ENCODE measurements around the gene ST3GAL5. TPM values are rescaled to one million over a fixed set of nuclear protein-coding genes. Genes with fewer than 3 reads are reported as not detected.

Gene ST3GAL5
- total RNA-seq, 1 donor from 2014 or later = 12.9 TPM

DNA sequence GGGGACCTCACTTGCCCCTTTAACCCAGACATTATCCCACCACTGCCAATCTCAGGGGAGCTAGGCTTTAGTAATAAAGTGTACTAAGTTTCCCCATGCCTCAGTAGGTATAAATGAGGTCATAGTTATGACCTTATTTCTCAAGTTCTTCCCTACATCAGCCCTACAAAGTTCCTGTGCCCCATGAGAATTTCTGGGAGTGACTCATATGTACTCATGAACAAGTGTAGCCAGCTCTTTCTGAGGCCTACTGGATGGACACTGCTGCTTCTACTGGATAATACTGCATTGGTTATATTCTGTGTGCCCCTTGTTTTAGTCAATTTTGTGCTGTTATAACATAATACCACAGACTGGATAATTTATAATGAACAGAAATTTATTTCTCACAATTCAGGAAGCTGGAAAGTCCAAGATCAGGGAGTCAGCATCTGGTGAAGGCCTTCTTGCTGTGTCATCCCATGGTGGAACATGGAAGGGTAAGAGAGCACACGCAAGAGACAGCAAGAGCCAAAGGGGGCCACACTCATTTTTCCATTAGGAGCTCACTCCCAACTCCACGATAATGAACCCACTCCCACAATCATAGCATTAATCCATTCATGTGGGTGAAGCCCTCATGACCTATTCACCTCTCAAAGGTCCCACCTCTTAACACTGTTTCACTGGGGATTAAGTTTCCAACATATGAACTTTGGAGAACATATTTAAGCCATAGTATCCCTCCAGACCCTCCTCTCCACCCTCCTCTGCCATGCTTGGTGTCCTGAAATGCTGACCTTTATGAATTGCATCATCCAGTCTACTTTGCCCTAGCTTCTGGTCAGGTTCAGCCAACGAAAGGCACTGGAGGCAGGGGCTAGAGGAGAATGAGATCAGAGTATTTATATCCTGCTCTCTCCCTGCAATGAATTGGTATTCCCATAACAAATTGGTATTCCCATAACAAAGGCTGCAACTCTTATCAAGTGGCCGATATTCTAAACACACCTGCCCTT, 25.4 kb upstream of the ST3GAL5 start:
- Mint-ChIP-seq H3K36me3 (no peaks in the 10 kb centered on the region), H3K27ac (no peak overlapping the region), H3K4me3 (no peak overlapping the region), H3K4me1 (ENCODE audit: unreplicated experiment) (peaks cover 7% of the 10 kb centered on the region), H3K9me3 (no peaks in the 10 kb centered on the region), H3K27me3 (no peaks in the 10 kb centered on the region)
- DNase-seq (ENCODE audit: extremely low spot score, unreplicated experiment) = no peak
- TF ChIP-seq, protein P1, sequence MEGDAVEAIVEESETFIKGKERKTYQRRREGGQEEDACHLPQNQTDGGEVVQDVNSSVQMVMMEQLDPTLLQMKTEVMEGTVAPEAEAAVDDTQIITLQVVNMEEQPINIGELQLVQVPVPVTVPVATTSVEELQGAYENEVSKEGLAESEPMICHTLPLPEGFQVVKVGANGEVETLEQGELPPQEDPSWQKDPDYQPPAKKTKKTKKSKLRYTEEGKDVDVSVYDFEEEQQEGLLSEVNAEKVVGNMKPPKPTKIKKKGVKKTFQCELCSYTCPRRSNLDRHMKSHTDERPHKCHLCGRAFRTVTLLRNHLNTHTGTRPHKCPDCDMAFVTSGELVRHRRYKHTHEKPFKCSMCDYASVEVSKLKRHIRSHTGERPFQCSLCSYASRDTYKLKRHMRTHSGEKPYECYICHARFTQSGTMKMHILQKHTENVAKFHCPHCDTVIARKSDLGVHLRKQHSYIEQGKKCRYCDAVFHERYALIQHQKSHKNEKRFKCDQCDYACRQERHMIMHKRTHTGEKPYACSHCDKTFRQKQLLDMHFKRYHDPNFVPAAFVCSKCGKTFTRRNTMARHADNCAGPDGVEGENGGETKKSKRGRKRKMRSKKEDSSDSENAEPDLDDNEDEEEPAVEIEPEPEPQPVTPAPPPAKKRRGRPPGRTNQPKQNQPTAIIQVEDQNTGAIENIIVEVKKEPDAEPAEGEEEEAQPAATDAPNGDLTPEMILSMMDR (conservative IDR thresholded peaks at IDR 0.05) = no peak

DNA sequence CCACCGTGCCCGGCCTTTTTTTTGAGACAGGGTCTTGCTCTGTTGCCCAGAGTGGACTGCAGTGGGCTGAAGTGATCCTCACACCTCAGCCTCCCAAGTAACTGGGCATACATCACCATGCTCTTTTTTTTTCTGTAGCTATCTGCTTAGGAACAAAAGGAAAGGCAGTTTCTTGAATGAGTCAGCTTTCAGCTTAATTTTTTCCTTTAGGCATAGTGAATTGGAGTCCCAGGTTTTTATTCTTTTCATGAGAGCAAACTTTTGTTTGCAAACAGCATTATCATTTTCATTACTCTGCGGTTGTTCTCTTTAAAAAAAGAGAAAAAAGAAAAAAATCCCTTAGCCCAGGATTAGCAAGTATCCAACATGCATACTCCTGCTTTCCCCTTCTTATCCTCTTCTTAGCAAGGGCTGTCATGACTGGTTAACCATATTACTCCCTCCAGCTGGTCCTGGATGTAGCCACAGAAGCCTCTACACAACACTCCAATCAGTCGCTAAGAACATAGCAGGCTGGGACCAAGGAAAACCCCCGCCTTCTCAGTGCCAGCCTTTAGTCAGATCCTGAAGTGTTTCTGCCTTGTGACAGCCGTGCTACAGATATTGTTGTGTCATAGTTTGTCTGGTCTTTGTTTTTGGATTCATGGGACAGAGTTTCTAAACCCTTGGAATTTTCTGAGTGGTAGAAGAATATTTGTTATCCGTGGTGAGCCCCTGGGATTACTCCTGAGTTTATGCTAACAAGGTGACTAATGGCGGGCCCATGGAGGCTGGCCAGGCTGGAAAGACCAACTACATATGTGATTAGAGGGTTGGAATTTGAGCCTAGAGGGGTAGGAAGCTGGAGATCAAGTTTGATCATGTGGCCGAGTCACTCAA, 23.3 kb upstream of the ST3GAL5 start:
- no peak for DNase-seq (ENCODE audit: extremely low spot score, unreplicated experiment)
- H3K4me3 Mint-ChIP-seq = no peak overlapping the region
- H3K4me1 Mint-ChIP-seq (ENCODE audit: unreplicated experiment) = peaks cover 7% of the 10 kb centered on the region
- H3K9me3 Mint-ChIP-seq = no peaks in the 10 kb centered on the region
- H3K27ac Mint-ChIP-seq = peak overlapping the region; percentile 25
- no peaks in the 10 kb centered on the region for H3K36me3 Mint-ChIP-seq
- TF ChIP-seq, protein P1 (conservative IDR thresholded peaks at IDR 0.05) = no peak
- H3K27me3 Mint-ChIP-seq = no peaks in the 10 kb centered on the region

DNA sequence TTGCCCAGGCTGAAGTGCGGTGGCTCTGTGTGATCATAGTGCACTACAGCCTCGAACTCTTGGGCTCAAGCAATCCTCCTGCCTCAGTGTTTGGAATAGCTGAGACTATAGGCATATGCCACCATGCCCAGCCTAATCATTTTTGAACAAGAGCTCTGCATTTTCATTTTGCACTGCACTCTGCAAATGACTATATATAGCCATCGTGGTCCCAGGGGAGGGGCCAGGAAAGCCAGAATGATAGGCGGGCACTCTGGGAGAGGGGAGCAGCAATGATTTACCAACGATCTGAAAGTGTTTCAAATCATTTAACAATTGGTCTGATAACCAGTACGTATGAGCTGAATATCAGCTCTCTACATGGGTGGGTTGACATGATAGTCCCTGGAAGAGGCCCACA, 22.3 kb upstream of the ST3GAL5 start:
- Mint-ChIP-seq H3K36me3 (no peaks in the 10 kb centered on the region), H3K27ac (no peak overlapping the region), H3K9me3 (no peaks in the 10 kb centered on the region), H3K4me1 (ENCODE audit: unreplicated experiment) (peaks cover 7% of the 10 kb centered on the region), H3K4me3 (no peak overlapping the region), H3K27me3 (no peaks in the 10 kb centered on the region)
- TF ChIP-seq, protein P1 (conservative IDR thresholded peaks at IDR 0.05) = no peak
- no peak for DNase-seq (ENCODE audit: extremely low spot score, unreplicated experiment)

DNA sequence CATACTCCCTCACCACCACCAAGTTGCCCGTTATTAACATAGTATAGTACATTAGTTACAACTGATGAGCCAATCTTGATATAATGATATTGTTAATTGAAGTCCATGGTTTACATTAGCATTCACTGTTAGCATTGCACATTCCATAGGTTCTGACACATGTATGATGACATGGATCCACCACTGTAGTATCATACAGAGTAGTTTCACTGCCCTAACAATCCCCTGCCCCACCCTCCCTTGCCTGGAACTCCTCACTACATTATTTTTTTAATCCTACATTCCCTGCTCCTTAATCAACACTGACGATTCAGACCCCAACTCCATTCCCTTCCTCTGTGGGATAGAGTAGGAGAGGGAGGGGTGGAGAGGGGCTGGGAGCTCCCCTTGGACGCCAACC, 20.2 kb upstream of the ST3GAL5 start:
- peaks cover 11% of the 10 kb centered on the region for H3K4me1 Mint-ChIP-seq (ENCODE audit: unreplicated experiment)
- TF ChIP-seq, protein P1 (conservative IDR thresholded peaks at IDR 0.05) = no peak
- H3K27ac Mint-ChIP-seq = no peak overlapping the region
- DNase-seq (ENCODE audit: extremely low spot score, unreplicated experiment) = no peak
- H3K9me3 Mint-ChIP-seq = no peaks in the 10 kb centered on the region
- H3K36me3 Mint-ChIP-seq = no peaks in the 10 kb centered on the region
- H3K27me3 Mint-ChIP-seq = no peaks in the 10 kb centered on the region
- H3K4me3 Mint-ChIP-seq = no peak overlapping the region

DNA sequence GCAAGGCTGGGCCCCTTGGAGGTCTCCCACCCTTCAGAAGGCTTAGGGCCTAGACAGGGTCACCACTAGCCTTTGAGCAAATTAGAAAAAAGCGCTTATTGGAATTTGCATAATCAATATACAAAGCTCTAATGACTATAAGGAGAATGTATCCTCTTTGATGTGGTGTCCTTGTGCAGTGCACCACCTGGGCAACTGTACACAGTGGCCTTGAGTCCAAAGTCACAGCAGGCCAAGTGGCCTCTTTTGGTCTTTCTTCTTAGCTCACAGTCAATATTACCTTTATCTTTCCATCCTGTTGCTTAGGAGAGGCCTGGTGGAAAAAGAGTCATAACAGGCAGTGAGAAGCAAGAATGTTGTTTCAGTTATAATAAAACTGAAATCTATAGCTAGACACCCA, 19.7 kb upstream of the ST3GAL5 start:
- H3K4me1 Mint-ChIP-seq (ENCODE audit: unreplicated experiment) = peaks cover 11% of the 10 kb centered on the region
- no peaks in the 10 kb centered on the region for H3K36me3 Mint-ChIP-seq
- DNase-seq (ENCODE audit: extremely low spot score, unreplicated experiment) = no peak
- no peaks in the 10 kb centered on the region for H3K27me3 Mint-ChIP-seq
- H3K27ac Mint-ChIP-seq = no peak overlapping the region
- TF ChIP-seq, protein P1 (conservative IDR thresholded peaks at IDR 0.05) = no peak
- no peak overlapping the region for H3K4me3 Mint-ChIP-seq
- no peaks in the 10 kb centered on the region for H3K9me3 Mint-ChIP-seq

All from type B pancreatic cell (in vitro differentiated cells).